SK-N-MC (cell line): ENCODE results near the gene NME9.

Experiments
- EZH2 ChIP-seq: fragments of 200-600 bp; sonication (generic); IDR thresholded peaks from one replicate; pipeline ENCODE4 v1.6.1; 2017; ENCODE audit warnings: antibody characterized with exemption
- FOXP2 ChIP-seq: optimal IDR thresholded peaks from 2 replicates; pipeline ENCODE3; 2011; ENCODE audit warnings: mild to moderate bottlenecking, moderate library complexity; ENCODE audit not compliant: insufficient read depth; ENCODE audit errors: extremely low read length, control extremely low read depth
- POLR2AphosphoS5 ChIP-seq: IDR thresholded peaks from 2 replicates; pipeline ENCODE4 v1.6.1; 2012; ENCODE audit warnings: mild to moderate bottlenecking, low read depth, low read length, borderline replicate concordance

- TF ChIP-seq EZH2, result no peak
- TF ChIP-seq POLR2AphosphoS5, result no peak
- TF ChIP-seq FOXP2, result no peak
Observed at GRCh38 chr3:138303474-138303873, 26.2 kb downstream of the NME9 start.
